HG03432 (cell line): Measurements from ENCODE around the gene SYCE1.

Experiments
- ATAC-seq: cut with Tn5 transposase; IDR thresholded peaks from one replicate; pipeline ENCODE4 v1.9.1; 2021; ENCODE audit warnings: mild to moderate bottlenecking, moderate library complexity; ENCODE audit not compliant: unreplicated experiment

Gene SYCE1

GRCh38 chr10:133516057-133516456, 49.3 kb downstream of the SYCE1 start:
- ATAC-seq, result no peak

GRCh38 chr10:133515471-133515870, 49.9 kb downstream of the SYCE1 start:
- ATAC-seq, result no peak

GRCh38 chr10:133511907-133512528, 53.4 kb downstream of the SYCE1 start:
- no peak for ATAC-seq

- ATAC-seq, result no peak
Measured at GRCh38 chr10:133511408-133511807, 54.0 kb downstream of the SYCE1 start.

GRCh38 chr10:133509700-133510099, 55.7 kb downstream of the SYCE1 start:
- no peak for ATAC-seq
